Measurements from ENCODE around the gene TRIM26.

GRCh38 chr6:30155520-30156261 is 57.5 kb downstream of the TRIM26 start:
- TF ChIP-seq CTCF (IDR thresholded peaks at IDR 0.05): no peak
- no peak for TF ChIP-seq POLR2A (IDR thresholded peaks at IDR 0.05)

Measured in lower leg skin (tissue), 3 donors.